Measurements from ENCODE around the gene FGF12. TPM values are rescaled to one million over a fixed set of nuclear protein-coding genes. Genes with fewer than 3 reads are reported as not detected.

The FGF12 gene
- total RNA-seq, 2 experiments from 2014 or later: not detected

DNA sequence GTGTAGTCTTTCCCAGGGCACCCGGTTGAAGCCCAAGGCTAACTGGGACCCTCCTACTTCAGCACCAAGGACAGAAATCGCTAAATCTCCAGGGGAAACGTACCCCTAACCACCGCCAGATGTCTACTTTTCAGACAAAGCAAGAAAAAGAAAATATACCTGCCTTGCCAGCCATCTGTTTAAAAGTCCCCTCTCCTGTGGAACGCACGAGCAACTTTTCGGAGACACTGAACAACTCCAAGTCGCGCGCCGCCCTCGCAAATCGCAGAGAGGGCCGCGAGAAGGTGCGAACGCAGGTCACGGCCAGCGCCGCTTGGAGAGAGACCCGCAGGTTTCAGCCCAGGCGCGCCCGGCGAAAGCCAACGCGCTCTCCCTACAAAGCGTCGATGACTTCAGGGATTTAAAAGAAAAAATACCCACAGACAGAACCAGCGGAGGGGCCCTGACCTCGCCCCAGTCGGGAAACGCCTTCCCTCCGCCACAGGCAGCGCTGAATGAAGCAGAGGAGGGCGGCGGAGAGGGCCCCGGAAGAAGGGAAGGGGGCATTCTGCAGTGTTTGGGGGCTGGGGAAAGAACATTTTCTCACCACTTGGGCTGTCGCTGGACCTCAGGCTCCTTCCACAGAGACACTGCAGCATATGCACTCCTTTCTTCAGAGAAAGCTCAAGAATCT is 213.1 kb downstream of the FGF12 start:
- Mint-ChIP-seq H3K36me3 (ENCODE audit: low read depth) (no peaks in the 10 kb centered on the region), H3K27ac (no peak overlapping the region), H3K9me3 (no peaks in the 10 kb centered on the region), H3K4me1 (ENCODE audit: low read depth) (peaks cover 2% of the 10 kb centered on the region), H3K4me3 (no peak overlapping the region), H3K27me3 (peaks cover 39% of the 10 kb centered on the region)
- ChIA-PET POLR2A (no interaction called here), CTCF (no interaction called here)
- TF ChIP-seq, protein P1, sequence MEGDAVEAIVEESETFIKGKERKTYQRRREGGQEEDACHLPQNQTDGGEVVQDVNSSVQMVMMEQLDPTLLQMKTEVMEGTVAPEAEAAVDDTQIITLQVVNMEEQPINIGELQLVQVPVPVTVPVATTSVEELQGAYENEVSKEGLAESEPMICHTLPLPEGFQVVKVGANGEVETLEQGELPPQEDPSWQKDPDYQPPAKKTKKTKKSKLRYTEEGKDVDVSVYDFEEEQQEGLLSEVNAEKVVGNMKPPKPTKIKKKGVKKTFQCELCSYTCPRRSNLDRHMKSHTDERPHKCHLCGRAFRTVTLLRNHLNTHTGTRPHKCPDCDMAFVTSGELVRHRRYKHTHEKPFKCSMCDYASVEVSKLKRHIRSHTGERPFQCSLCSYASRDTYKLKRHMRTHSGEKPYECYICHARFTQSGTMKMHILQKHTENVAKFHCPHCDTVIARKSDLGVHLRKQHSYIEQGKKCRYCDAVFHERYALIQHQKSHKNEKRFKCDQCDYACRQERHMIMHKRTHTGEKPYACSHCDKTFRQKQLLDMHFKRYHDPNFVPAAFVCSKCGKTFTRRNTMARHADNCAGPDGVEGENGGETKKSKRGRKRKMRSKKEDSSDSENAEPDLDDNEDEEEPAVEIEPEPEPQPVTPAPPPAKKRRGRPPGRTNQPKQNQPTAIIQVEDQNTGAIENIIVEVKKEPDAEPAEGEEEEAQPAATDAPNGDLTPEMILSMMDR (IDR thresholded peaks at IDR 0.05): no peak
- ATAC-seq (no peak), DNase-seq (no peak)
- intact Hi-C loops (cut with micrococcal nuclease): no loop called here

DNA sequence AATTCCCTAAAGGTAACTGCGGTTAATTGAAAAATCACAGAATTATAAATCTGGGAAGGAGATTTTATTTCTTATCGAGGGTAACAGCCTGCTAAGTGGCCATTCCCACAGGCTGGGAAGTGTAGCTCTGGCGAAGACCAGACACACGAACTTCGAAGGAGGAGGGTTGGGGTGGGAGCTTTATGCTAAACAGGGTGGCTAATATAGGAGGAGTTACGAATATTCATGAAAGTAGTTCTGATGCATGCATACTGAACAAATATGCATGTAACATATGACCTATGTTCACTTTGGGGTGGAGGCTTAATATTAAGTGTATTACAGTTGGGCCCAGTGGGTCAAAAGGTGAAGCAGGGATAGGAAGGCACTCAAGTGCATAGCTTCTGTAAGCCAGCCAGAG is 221.6 kb downstream of the FGF12 start:
- peaks cover 4% of the 10 kb centered on the region for H3K27me3 Mint-ChIP-seq
- DNase-seq: no peak
- no peak for ATAC-seq
- ChIA-PET CTCF (no interaction called here), POLR2A (no interaction called here)
- no peaks in the 10 kb centered on the region for H3K4me1 Mint-ChIP-seq (ENCODE audit: low read depth)
- no peak overlapping the region for H3K4me3 Mint-ChIP-seq
- H3K9me3 Mint-ChIP-seq: peaks cover 2% of the 10 kb centered on the region
- no peak overlapping the region for H3K27ac Mint-ChIP-seq
- H3K36me3 Mint-ChIP-seq (ENCODE audit: low read depth): no peaks in the 10 kb centered on the region
- intact Hi-C loops (cut with micrococcal nuclease): no loop called here
- TF ChIP-seq, protein P1 (IDR thresholded peaks at IDR 0.05): no peak

DNA sequence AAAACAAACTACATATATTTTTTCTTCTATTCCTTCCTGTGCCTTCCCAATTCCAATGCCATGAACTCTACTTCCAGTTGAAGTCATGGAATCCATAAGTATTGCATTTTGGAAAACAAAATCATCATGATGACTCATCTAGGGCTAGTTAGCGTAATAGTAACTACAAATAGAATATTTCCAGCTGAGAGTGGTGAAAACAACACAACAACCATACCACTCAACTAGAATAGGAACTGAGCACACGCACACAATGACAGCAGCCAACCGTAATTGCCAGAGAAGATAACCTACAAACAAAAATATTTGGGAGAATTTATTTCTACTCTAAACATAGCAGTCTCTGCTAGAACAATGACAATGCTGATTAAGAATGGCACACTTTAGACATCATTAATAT is 225.9 kb downstream of the FGF12 start:
- Mint-ChIP-seq H3K36me3 (ENCODE audit: low read depth) (no peaks in the 10 kb centered on the region), H3K27ac (no peak overlapping the region), H3K9me3 (peaks cover 2% of the 10 kb centered on the region), H3K27me3 (no peaks in the 10 kb centered on the region), H3K4me3 (no peak overlapping the region), H3K4me1 (ENCODE audit: low read depth) (no peaks in the 10 kb centered on the region)
- POLR2A ChIA-PET: no interaction called here
- ATAC-seq (no peak), DNase-seq (no peak)
- TF ChIP-seq, protein P1 (IDR thresholded peaks at IDR 0.05): no peak
- CTCF ChIA-PET: no interaction called here
- intact Hi-C loops (cut with micrococcal nuclease): no loop called here

DNA sequence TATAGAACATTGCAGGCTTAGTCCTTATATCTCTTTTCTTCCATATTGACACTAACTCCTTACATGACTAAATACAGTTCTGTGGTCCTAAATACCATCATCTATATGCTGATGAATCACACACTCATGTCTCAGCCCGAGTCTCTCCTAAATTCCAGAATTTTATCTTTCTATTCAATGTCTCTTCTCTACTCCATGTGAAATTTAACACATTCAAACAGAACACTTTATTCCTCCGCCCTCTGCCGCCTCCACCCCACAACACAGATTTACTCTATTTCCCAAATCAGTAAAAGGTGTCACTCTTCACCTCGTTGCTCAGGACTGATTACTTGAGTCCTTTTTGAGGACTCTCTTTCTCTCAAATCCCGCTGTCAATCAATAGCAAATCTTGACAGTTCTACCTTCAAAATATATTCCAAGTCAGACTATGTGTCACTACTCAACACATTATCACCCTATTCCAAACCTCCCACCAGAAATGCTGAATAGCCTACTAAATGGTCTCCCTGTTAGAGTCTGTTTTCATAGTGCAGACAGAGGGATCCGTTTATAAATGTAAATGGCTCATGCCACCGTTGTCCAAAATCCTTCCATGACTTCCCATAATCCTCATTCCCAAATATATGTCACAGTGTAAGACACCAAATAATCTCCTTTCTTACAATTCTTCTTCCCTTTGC is 230.3 kb downstream of the FGF12 start:
- ATAC-seq (no peak), DNase-seq (no peak)
- Mint-ChIP-seq H3K27ac (no peak overlapping the region), H3K36me3 (ENCODE audit: low read depth) (no peaks in the 10 kb centered on the region), H3K4me3 (no peak overlapping the region), H3K27me3 (no peaks in the 10 kb centered on the region), H3K4me1 (ENCODE audit: low read depth) (no peaks in the 10 kb centered on the region), H3K9me3 (no peaks in the 10 kb centered on the region)
- POLR2A ChIA-PET: no interaction called here
- CTCF ChIA-PET: no interaction called here
- intact Hi-C loops (cut with micrococcal nuclease): no loop called here
- TF ChIP-seq, protein P1 (IDR thresholded peaks at IDR 0.05): no peak

DNA sequence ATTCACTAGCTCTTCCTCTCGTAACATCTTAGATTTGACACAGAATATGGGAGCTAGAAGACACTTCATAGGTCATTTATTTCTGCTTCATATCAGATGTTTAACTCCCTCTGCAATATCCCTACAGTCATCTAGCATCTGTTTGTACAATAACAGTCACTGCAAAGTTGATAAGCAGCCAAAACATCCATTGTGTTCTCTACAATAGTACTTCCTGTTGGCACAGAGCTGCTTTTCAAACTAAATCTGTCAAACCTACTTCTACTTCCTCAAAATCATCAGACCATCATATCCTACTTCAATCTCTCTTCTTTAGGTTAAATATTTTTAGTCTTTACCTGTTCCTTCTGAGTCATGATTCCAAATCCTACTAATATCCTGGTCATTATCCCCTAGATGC is 233.2 kb downstream of the FGF12 start:
- Mint-ChIP-seq H3K9me3 (no peaks in the 10 kb centered on the region), H3K4me1 (ENCODE audit: low read depth) (no peaks in the 10 kb centered on the region), H3K36me3 (ENCODE audit: low read depth) (no peaks in the 10 kb centered on the region), H3K27ac (no peak overlapping the region), H3K4me3 (no peak overlapping the region), H3K27me3 (no peaks in the 10 kb centered on the region)
- no peak for DNase-seq
- ChIA-PET CTCF (no interaction called here), POLR2A (interaction anchor here (0.6 kb wide), 1 partner anchor 132 kb away, joined by 3 read pairs; no protein-coding TSS in a partner anchor)
- intact Hi-C loops (cut with micrococcal nuclease): no loop called here
- TF ChIP-seq, protein P1 (IDR thresholded peaks at IDR 0.05): no peak
- no peak for ATAC-seq

All from activated CD8-positive, alpha-beta T cell treated with anti-CD3 and anti-CD28 coated beads for 36 hours (primary cell).